K562 (cell line): ENCODE measurements around the gene RRAS. TPM values are rescaled to one million over a fixed set of nuclear protein-coding genes. Genes with fewer than 3 reads are reported as not detected.

ENCODE experiments used
- CREBBP ChIP-seq: IDR thresholded peaks from one replicate; pipeline ENCODE4 v1.6.1; 2012; ENCODE audit warnings: low read depth, mild to moderate bottlenecking, control low read depth, inconsistent platforms, low read length
- HDAC6 ChIP-seq: IDR thresholded peaks from 2 replicates; pipeline ENCODE4 v1.6.1; 2012; ENCODE audit warnings: low read depth, mild to moderate bottlenecking, control low read depth, inconsistent platforms, low read length, moderate library complexity
- HDAC8 ChIP-seq: fragments of 450-650 bp; IDR thresholded peaks from 2 replicates; pipeline ENCODE4 v1.6.1; 2016; ENCODE audit warnings: mild to moderate bottlenecking, missing genetic modification characterization, moderate library complexity, missing compliant biosample characterization
- POLR2AphosphoS5 ChIP-seq: IDR thresholded peaks from 2 replicates; pipeline ENCODE4 v1.6.1; 2011; ENCODE audit warnings: mild to moderate bottlenecking, low read depth, low read length, moderate library complexity; ENCODE audit not compliant: control insufficient read depth, insufficient read depth
- RUNX1 ChIP-seq: sonication (generic); IDR thresholded peaks from 2 replicates; pipeline ENCODE4 v1.6.1; 2016; ENCODE audit warnings: antibody characterized with exemption, low read depth
- ZC3H11A ChIP-seq: IDR thresholded peaks from 2 replicates; pipeline ENCODE4 v1.6.1; 2012; ENCODE audit warnings: low read depth, low read length, improper control_type of control experiment
- ZNF174 ChIP-seq: fragments of 250-450 bp; sonication (Bioruptor Pico); IDR thresholded peaks from 2 replicates; pipeline ENCODE4 v1.4.0; 2020; ENCODE audit warnings: mild to moderate bottlenecking
- ZNF408 ChIP-seq: fragments of 250-450 bp; sonication (Bioruptor Pico); IDR thresholded peaks from 2 replicates; pipeline ENCODE4 v1.4.0; 2020; ENCODE audit warnings: low read depth, mild to moderate bottlenecking, moderate library complexity
- ZNF668 ChIP-seq: fragments of 250-450 bp; sonication (Bioruptor Pico); IDR thresholded peaks from 2 replicates; pipeline ENCODE4 v1.8.0; 2022; ENCODE audit warnings: mild to moderate bottlenecking, inconsistent platforms
- ZNF830 ChIP-seq: fragments of 250-450 bp; sonication (Bioruptor Pico); IDR thresholded peaks from 2 replicates; pipeline ENCODE4 v1.5.0; 2021; ENCODE audit warnings: mild to moderate bottlenecking
- polyA plus RNA-seq, 8 experiments: library from polyadenylated mRNA; depleted of rRNA in 4 of 8; stranded (reverse) in 5 of 8; unstranded in 3 of 8; fragments of >200 nt; fragmentation: Nextera tagmentation in 2 of 8; fragmentation: Illumina TruSeq in 1 of 8; extraction: Ambion mirVana in 2 of 8; extraction: Trizol in 1 of 8; gene quantifications; 2 replicates each; pipeline versions ENCODE4 v1.2.1 to v1.2.3, GENCODE V29; 2011 to 2014; ENCODE audit warnings: inconsistent platforms in 1 of 8, missing spikeins in 1 of 8
- total RNA-seq, 7 experiments: library from RNA; depleted of rRNA in 6 of 7; stranded (reverse); fragments of >200 nt in 6 of 7; fragmentation: Illumina TruSeq in 2 of 7; extraction: Trizol in 2 of 7; gene quantifications; 2 replicates each; pipeline versions ENCODE4 v1.2.1 to v1.2.3, GENCODE V29; 2011 to 2021; ENCODE audit warnings: low replicate concordance in 1 of 7
- TF ChIP-seq, protein P1 (sequence below): sonication (generic); formaldehyde crosslinking; IDR thresholded peaks from 2 replicates; pipeline ENCODE4 v1.8.1; 2023; ENCODE audit warnings: missing genetic modification reagents, mild to moderate bottlenecking, borderline replicate concordance
- TF ChIP-seq, protein P2 (sequence below): fragments of 200-800 bp; sonication (Bioruptor generic); IDR thresholded peaks from 2 replicates; pipeline ENCODE4 v1.6.1; 2016; ENCODE audit warnings: missing genetic modification characterization, missing compliant biosample characterization
- TF ChIP-seq, protein P3 (sequence below): fragments of 450-650 bp; formaldehyde crosslinking; IDR thresholded peaks from 2 replicates; pipeline ENCODE4 v1.4.0; 2020; ENCODE audit warnings: mild to moderate bottlenecking, moderate library complexity
- TF ChIP-seq, protein P4 (sequence below): sonication (generic); formaldehyde crosslinking; IDR thresholded peaks from 2 replicates; pipeline ENCODE4 v1.8.0; 2022; ENCODE audit warnings: mild to moderate bottlenecking, missing genetic modification reagents

The RRAS gene
- total and polyA plus RNA-seq, 9 of the 15 experiments (the other 6 are each of a cell fraction or from before 2014, with no cell fraction given): 0.70 to 17.3 (median 8.2) TPM

DNA sequence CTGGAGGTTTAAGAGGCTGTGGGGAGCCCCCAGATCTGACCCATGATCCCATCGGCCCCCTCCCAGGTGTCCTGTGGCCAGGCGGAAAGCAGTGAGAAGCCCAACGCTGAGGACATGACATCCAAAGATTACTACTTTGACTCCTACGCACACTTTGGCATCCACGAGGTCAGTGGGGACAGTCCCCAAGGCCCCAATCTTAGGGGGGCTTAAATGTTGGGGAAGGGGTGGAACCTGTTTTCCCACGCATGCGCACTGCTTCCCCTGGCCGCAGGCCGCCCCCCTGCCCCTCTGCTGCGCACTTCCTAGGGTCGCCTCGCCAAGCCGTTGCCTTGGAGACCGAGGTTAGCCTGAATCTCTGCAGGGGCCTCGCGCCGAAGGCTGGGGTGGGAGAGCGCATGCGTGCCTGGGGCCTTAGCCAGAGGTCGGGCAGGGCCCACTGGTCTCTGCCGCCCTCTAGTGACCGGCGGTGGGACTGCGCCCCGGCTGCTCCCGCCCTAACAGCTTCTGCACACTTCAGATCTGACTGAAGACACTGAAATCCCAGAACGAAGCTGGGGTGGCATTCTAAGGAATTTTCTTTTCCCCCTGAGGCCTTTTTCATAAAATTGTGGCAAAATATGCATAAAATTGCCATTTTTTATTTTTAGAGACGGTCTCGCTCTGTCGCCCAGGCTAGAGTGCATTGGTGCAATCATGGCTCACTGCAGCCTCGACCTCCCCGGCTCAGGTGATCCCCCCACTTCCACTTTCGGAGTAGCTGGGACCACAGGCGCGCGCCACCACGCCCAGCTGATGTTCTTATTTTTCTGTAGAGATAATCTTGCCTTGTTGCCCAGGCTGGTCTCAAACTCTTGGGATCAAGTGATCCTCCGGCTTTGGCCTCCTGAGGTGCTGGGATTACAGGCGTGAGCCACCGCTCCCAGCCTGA lies 40.7 kb upstream of the RRAS start (continued):
- no peak for TF ChIP-seq HDAC8 (tag)
- no peak for TF ChIP-seq ZC3H11A
- TF ChIP-seq, protein P1, sequence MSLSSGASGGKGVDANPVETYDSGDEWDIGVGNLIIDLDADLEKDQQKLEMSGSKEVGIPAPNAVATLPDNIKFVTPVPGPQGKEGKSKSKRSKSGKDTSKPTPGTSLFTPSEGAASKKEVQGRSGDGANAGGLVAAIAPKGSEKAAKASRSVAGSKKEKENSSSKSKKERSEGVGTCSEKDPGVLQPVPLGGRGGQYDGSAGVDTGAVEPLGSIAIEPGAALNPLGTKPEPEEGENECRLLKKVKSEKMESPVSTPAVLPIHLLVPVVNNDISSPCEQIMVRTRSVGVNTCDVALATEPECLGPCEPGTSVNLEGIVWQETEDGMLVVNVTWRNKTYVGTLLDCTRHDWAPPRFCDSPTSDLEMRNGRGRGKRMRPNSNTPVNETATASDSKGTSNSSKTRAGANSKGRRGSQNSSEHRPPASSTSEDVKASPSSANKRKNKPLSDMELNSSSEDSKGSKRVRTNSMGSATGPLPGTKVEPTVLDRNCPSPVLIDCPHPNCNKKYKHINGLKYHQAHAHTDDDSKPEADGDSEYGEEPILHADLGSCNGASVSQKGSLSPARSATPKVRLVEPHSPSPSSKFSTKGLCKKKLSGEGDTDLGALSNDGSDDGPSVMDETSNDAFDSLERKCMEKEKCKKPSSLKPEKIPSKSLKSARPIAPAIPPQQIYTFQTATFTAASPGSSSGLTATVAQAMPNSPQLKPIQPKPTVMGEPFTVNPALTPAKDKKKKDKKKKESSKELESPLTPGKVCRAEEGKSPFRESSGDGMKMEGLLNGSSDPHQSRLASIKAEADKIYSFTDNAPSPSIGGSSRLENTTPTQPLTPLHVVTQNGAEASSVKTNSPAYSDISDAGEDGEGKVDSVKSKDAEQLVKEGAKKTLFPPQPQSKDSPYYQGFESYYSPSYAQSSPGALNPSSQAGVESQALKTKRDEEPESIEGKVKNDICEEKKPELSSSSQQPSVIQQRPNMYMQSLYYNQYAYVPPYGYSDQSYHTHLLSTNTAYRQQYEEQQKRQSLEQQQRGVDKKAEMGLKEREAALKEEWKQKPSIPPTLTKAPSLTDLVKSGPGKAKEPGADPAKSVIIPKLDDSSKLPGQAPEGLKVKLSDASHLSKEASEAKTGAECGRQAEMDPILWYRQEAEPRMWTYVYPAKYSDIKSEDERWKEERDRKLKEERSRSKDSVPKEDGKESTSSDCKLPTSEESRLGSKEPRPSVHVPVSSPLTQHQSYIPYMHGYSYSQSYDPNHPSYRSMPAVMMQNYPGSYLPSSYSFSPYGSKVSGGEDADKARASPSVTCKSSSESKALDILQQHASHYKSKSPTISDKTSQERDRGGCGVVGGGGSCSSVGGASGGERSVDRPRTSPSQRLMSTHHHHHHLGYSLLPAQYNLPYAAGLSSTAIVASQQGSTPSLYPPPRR (CRISPR knock-in tag): no peak
- no peak for TF ChIP-seq CREBBP
- TF ChIP-seq ZNF408 (CRISPR knock-in tag): no peak
- TF ChIP-seq ZNF668: no peak
- no peak for TF ChIP-seq ZNF830 (CRISPR knock-in tag)
- TF ChIP-seq, protein P2, sequence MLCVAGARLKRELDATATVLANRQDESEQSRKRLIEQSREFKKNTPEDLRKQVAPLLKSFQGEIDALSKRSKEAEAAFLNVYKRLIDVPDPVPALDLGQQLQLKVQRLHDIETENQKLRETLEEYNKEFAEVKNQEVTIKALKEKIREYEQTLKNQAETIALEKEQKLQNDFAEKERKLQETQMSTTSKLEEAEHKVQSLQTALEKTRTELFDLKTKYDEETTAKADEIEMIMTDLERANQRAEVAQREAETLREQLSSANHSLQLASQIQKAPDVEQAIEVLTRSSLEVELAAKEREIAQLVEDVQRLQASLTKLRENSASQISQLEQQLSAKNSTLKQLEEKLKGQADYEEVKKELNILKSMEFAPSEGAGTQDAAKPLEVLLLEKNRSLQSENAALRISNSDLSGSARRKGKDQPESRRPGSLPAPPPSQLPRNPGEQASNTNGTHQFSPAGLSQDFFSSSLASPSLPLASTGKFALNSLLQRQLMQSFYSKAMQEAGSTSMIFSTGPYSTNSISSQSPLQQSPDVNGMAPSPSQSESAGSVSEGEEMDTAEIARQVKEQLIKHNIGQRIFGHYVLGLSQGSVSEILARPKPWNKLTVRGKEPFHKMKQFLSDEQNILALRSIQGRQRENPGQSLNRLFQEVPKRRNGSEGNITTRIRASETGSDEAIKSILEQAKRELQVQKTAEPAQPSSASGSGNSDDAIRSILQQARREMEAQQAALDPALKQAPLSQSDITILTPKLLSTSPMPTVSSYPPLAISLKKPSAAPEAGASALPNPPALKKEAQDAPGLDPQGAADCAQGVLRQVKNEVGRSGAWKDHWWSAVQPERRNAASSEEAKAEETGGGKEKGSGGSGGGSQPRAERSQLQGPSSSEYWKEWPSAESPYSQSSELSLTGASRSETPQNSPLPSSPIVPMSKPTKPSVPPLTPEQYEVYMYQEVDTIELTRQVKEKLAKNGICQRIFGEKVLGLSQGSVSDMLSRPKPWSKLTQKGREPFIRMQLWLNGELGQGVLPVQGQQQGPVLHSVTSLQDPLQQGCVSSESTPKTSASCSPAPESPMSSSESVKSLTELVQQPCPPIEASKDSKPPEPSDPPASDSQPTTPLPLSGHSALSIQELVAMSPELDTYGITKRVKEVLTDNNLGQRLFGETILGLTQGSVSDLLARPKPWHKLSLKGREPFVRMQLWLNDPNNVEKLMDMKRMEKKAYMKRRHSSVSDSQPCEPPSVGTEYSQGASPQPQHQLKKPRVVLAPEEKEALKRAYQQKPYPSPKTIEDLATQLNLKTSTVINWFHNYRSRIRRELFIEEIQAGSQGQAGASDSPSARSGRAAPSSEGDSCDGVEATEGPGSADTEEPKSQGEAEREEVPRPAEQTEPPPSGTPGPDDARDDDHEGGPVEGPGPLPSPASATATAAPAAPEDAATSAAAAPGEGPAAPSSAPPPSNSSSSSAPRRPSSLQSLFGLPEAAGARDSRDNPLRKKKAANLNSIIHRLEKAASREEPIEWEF (CRISPR knock-in tag): no peak
- TF ChIP-seq POLR2AphosphoS5: no peak
- no peak for TF ChIP-seq ZNF174 (CRISPR knock-in tag)
- no peak for TF ChIP-seq RUNX1
- TF ChIP-seq, protein P3, sequence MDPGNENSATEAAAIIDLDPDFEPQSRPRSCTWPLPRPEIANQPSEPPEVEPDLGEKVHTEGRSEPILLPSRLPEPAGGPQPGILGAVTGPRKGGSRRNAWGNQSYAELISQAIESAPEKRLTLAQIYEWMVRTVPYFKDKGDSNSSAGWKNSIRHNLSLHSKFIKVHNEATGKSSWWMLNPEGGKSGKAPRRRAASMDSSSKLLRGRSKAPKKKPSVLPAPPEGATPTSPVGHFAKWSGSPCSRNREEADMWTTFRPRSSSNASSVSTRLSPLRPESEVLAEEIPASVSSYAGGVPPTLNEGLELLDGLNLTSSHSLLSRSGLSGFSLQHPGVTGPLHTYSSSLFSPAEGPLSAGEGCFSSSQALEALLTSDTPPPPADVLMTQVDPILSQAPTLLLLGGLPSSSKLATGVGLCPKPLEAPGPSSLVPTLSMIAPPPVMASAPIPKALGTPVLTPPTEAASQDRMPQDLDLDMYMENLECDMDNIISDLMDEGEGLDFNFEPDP (CRISPR knock-in tag): no peak
- no peak for TF ChIP-seq HDAC6
- TF ChIP-seq, protein P4, sequence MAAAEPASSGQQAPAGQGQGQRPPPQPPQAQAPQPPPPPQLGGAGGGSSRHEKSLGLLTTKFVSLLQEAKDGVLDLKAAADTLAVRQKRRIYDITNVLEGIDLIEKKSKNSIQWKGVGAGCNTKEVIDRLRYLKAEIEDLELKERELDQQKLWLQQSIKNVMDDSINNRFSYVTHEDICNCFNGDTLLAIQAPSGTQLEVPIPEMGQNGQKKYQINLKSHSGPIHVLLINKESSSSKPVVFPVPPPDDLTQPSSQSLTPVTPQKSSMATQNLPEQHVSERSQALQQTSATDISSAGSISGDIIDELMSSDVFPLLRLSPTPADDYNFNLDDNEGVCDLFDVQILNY (CRISPR knock-in tag): no peak
